HepG2 (cell line): ENCODE results near the gene FOSB. TPM values are rescaled to one million over a fixed set of nuclear protein-coding genes. Genes with fewer than 3 reads are reported as not detected.

Experiments
- ASH2L ChIP-seq: fragments of 300-600, 200-600 bp; sonication (generic); IDR thresholded peaks from 2 replicates; pipeline ENCODE4 v1.7.0; 2017; ENCODE audit warnings: low read depth, mild to moderate bottlenecking, moderate library complexity, mixed read lengths, low read length; ENCODE audit not compliant: insufficient read length
- CEBPG ChIP-seq: IDR thresholded peaks from 2 replicates; pipeline ENCODE4 v1.6.1; 2016
- FOXK2 ChIP-seq: fragments of 450-650 bp; IDR thresholded peaks from 2 replicates; pipeline ENCODE4 v1.6.1; 2016
- IRF2 ChIP-seq: IDR thresholded peaks from 2 replicates; pipeline ENCODE4 v1.6.1; 2018; ENCODE audit warnings: missing genetic modification reagents, missing compliant biosample characterization
- JUN ChIP-seq: sonication (generic); formaldehyde crosslinking; IDR thresholded peaks from 2 replicates; pipeline ENCODE4 v1.4.0; 2020; ENCODE audit warnings: mild to moderate bottlenecking, missing genetic modification reagents
- MIER3 ChIP-seq: IDR thresholded peaks from 2 replicates; pipeline ENCODE4 v1.6.1; 2016; ENCODE audit warnings: missing compliant biosample characterization, borderline replicate concordance
- SNAI1 ChIP-seq: sonication (generic); formaldehyde crosslinking; IDR thresholded peaks from 2 replicates; pipeline ENCODE4 v1.5.0; 2020; ENCODE audit warnings: mild to moderate bottlenecking, missing genetic modification reagents, borderline replicate concordance
- TEAD2 ChIP-seq: sonication (generic); formaldehyde crosslinking; IDR thresholded peaks from 2 replicates; pipeline ENCODE4 v1.9.0; 2021; ENCODE audit warnings: missing genetic modification reagents
- ZNF10 ChIP-seq: sonication (generic); formaldehyde crosslinking; IDR thresholded peaks from 2 replicates; pipeline ENCODE4 v1.4.0; 2020; ENCODE audit warnings: mild to moderate bottlenecking, low read depth, missing genetic modification reagents, borderline replicate concordance
- ZNF205 ChIP-seq: IDR thresholded peaks from 2 replicates; pipeline ENCODE4 v1.6.1; 2018; ENCODE audit warnings: missing biosample characterization, missing genetic modification reagents
- ZNF44 ChIP-seq: sonication (generic); formaldehyde crosslinking; IDR thresholded peaks from 2 replicates; pipeline ENCODE4 v1.5.1; 2020; ENCODE audit warnings: mild to moderate bottlenecking, missing genetic modification reagents
- ZNF468 ChIP-seq: sonication (generic); formaldehyde crosslinking; IDR thresholded peaks from 2 replicates; pipeline ENCODE4 v1.8.0; 2022; ENCODE audit warnings: mild to moderate bottlenecking, moderate library complexity, missing genetic modification reagents
- ZNF552 ChIP-seq: sonication (generic); formaldehyde crosslinking; IDR thresholded peaks from 2 replicates; pipeline ENCODE4 v1.9.0; 2022; ENCODE audit warnings: missing genetic modification reagents, mild to moderate bottlenecking, borderline replicate concordance
- ZNF567 ChIP-seq: sonication (generic); formaldehyde crosslinking; IDR thresholded peaks from 2 replicates; pipeline ENCODE4 v1.8.1; 2023; ENCODE audit warnings: mild to moderate bottlenecking, missing genetic modification reagents, borderline replicate concordance
- ZNF629 ChIP-seq: sonication (generic); formaldehyde crosslinking; conservative IDR thresholded peaks from 2 replicates; pipeline ENCODE4 v1.5.0; 2020; ENCODE audit warnings: missing genetic modification reagents
- ZNF883 ChIP-seq: sonication (generic); formaldehyde crosslinking; IDR thresholded peaks from 2 replicates; pipeline ENCODE4 v1.5.1; 2020; ENCODE audit warnings: mild to moderate bottlenecking, missing genetic modification reagents; ENCODE audit errors: not compliant biosample characterization
- polyA plus RNA-seq, 8 experiments: library from polyadenylated mRNA; depleted of rRNA in 3 of 8; stranded (reverse) in 7 of 8; unstranded in 1 of 8; fragments of >200 nt; fragmentation: Illumina TruSeq in 4 of 8; extraction: Trizol in 4 of 8; gene quantifications; 2 replicates each; pipeline versions ENCODE4 v1.2.1 to v1.2.3, GENCODE V29; 2011 to 2016; ENCODE audit warnings: low read depth in 4 of 8, missing spikeins in 1 of 8, mixed read lengths in 1 of 8; ENCODE audit not compliant: insufficient read depth in 1 of 8
- total RNA-seq, 5 experiments: library from RNA; depleted of rRNA; stranded (reverse); fragments of >200 nt; fragmentation: Illumina TruSeq; extraction: Trizol; gene quantifications; 2 replicates each; pipeline ENCODE4 v1.2.3, GENCODE V29; 2016; ENCODE audit warnings: low read depth in 1 of 5
- TF ChIP-seq, protein P1 (sequence below): conservative IDR thresholded peaks from 2 replicates; pipeline ENCODE4 v1.6.1; 2018; ENCODE audit warnings: missing genetic modification reagents
- TF ChIP-seq, protein P2 (sequence below): sonication (generic); formaldehyde crosslinking; IDR thresholded peaks from 2 replicates; pipeline ENCODE4 v1.4.0; 2020; ENCODE audit warnings: missing genetic modification reagents, borderline replicate concordance
- TF ChIP-seq, protein P3 (sequence below): fragments of 450-650 bp; IDR thresholded peaks from 2 replicates; pipeline ENCODE4 v1.6.1; 2017
- TF ChIP-seq, protein P4 (sequence below): sonication (generic); formaldehyde crosslinking; conservative IDR thresholded peaks from 2 replicates; pipeline ENCODE4 v1.4.0; 2020; ENCODE audit warnings: missing genetic modification reagents
- TF ChIP-seq, protein P5 (sequence below): sonication (generic); formaldehyde crosslinking; IDR thresholded peaks from 2 replicates; pipeline ENCODE4 v1.5.1; 2020; ENCODE audit warnings: missing genetic modification reagents, mild to moderate bottlenecking, borderline replicate concordance

Gene FOSB
- total and polyA plus RNA-seq, 2 of the 13 experiments (the other 11 are each of a cell fraction or from before 2014, with no cell fraction given): 2.8 to 6.0 TPM

DNA sequence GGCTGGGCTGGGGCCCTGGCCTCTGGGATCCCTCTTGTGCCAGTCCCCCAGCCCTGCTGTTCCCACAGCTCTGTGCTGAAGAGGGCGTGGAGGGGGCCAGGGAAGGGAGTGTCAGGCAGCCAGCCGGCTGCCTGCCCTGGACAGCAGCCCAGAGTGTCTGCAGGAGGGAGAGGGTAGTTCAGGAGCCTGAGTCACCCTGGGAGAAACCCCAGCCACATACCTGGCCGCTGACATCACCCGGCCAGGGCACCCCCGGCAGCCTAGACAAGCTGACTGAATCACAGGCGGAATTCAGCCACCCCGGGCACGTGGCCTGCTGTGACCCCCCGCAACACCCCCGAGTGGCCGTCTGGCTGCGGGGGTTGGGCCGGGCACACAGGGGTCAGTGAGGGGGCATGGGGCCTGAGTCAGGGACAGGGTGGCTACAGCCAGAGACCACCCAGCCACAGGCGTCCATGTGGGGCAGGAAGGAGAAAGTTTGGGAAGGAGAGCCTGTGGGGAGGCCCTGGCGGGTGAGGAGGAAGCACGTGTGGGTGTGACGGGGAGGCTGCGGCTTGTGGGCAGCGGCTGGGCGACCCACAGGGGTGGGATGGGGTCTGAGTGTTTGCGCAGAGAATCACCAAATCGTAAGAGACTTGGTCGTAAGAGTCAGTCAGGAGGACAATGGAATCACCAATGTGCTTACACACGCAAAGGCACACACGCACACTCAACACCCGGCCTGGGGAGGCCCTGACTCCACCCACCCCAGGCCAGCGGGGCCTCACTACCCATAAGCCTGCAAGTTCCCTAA lies 11.9 kb upstream of the FOSB start (continued):
- no peak for TF ChIP-seq ZNF567 (CRISPR knock-in tag)
- no peak for TF ChIP-seq TEAD2 (CRISPR knock-in tag)
- no peak for TF ChIP-seq ZNF883 (CRISPR knock-in tag)
- TF ChIP-seq SNAI1 (CRISPR knock-in tag): no peak
- 0 out of 2 replicates have a peak, but pooled peaks have one; percentile 11 for TF ChIP-seq CEBPG
- 0 out of 2 replicates have a peak, but pooled peaks have one; percentile 23 for TF ChIP-seq MIER3 (CRISPR knock-in tag)
- no peak; the same call in 1 of the 2 replicates for TF ChIP-seq ZNF629 (CRISPR knock-in tag)
- no peak for TF ChIP-seq FOXK2
- TF ChIP-seq ZNF44: no peak
- TF ChIP-seq, protein P1, sequence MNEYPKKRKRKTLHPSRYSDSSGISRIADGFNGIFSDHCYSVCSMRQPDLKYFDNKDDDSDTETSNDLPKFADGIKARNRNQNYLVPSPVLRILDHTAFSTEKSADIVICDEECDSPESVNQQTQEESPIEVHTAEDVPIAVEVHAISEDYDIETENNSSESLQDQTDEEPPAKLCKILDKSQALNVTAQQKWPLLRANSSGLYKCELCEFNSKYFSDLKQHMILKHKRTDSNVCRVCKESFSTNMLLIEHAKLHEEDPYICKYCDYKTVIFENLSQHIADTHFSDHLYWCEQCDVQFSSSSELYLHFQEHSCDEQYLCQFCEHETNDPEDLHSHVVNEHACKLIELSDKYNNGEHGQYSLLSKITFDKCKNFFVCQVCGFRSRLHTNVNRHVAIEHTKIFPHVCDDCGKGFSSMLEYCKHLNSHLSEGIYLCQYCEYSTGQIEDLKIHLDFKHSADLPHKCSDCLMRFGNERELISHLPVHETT (CRISPR knock-in tag): no peak
- peak; percentile 100 for TF ChIP-seq JUN (CRISPR knock-in tag)
- peak; percentile 67 for TF ChIP-seq ASH2L
- TF ChIP-seq, protein P2, sequence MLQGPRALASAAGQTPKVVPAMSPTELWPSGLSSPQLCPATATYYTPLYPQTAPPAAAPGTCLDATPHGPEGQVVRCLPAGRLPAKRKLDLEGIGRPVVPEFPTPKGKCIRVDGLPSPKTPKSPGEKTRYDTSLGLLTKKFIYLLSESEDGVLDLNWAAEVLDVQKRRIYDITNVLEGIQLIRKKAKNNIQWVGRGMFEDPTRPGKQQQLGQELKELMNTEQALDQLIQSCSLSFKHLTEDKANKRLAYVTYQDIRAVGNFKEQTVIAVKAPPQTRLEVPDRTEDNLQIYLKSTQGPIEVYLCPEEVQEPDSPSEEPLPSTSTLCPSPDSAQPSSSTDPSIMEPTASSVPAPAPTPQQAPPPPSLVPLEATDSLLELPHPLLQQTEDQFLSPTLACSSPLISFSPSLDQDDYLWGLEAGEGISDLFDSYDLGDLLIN (CRISPR knock-in tag): no peak
- no peak for TF ChIP-seq ZNF10
- TF ChIP-seq ZNF205 (CRISPR knock-in tag): no peak
- TF ChIP-seq, protein P3, sequence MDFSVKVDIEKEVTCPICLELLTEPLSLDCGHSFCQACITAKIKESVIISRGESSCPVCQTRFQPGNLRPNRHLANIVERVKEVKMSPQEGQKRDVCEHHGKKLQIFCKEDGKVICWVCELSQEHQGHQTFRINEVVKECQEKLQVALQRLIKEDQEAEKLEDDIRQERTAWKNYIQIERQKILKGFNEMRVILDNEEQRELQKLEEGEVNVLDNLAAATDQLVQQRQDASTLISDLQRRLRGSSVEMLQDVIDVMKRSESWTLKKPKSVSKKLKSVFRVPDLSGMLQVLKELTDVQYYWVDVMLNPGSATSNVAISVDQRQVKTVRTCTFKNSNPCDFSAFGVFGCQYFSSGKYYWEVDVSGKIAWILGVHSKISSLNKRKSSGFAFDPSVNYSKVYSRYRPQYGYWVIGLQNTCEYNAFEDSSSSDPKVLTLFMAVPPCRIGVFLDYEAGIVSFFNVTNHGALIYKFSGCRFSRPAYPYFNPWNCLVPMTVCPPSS: no peak
- no peak for TF ChIP-seq ZNF468 (CRISPR knock-in tag)
- TF ChIP-seq, protein P4, sequence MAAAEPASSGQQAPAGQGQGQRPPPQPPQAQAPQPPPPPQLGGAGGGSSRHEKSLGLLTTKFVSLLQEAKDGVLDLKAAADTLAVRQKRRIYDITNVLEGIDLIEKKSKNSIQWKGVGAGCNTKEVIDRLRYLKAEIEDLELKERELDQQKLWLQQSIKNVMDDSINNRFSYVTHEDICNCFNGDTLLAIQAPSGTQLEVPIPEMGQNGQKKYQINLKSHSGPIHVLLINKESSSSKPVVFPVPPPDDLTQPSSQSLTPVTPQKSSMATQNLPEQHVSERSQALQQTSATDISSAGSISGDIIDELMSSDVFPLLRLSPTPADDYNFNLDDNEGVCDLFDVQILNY (CRISPR knock-in tag): no peak
- no peak for TF ChIP-seq ZNF552 (CRISPR knock-in tag)
- TF ChIP-seq, protein P5, sequence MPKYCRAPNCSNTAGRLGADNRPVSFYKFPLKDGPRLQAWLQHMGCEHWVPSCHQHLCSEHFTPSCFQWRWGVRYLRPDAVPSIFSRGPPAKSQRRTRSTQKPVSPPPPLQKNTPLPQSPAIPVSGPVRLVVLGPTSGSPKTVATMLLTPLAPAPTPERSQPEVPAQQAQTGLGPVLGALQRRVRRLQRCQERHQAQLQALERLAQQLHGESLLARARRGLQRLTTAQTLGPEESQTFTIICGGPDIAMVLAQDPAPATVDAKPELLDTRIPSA (CRISPR knock-in tag): no peak
- TF ChIP-seq IRF2 (CRISPR knock-in tag): peak; percentile 82
